ENCODE results near the gene NEUROD4. TPM values are rescaled to one million over a fixed set of nuclear protein-coding genes. Genes with fewer than 3 reads are reported as not detected.

Gene NEUROD4
- total RNA-seq, 4 donors from 2014 or later: not detected

DNA sequence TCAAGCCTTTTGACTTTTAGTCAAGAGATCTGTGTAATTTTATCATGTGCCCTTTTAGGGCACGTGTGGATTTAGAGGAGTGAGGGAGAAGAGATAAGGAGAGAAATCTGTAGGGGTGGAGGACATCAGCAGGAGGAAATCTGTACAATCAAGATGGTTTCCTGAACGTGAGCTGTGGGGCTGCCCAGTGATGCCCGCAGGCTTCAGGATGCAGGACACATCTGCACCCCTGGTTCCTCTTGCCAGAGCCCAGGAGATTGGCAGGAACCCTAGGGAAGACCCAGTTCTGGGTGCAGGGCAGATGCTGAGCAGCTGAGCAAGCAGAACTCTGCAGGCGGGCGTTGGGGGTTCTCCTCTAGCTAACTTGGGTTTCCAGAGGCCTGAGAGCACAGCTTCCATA, 23.6 kb upstream of the NEUROD4 start:
- TF ChIP-seq, protein P1, sequence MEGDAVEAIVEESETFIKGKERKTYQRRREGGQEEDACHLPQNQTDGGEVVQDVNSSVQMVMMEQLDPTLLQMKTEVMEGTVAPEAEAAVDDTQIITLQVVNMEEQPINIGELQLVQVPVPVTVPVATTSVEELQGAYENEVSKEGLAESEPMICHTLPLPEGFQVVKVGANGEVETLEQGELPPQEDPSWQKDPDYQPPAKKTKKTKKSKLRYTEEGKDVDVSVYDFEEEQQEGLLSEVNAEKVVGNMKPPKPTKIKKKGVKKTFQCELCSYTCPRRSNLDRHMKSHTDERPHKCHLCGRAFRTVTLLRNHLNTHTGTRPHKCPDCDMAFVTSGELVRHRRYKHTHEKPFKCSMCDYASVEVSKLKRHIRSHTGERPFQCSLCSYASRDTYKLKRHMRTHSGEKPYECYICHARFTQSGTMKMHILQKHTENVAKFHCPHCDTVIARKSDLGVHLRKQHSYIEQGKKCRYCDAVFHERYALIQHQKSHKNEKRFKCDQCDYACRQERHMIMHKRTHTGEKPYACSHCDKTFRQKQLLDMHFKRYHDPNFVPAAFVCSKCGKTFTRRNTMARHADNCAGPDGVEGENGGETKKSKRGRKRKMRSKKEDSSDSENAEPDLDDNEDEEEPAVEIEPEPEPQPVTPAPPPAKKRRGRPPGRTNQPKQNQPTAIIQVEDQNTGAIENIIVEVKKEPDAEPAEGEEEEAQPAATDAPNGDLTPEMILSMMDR (IDR thresholded peaks at IDR 0.05): no peak
- TF ChIP-seq EP300 (IDR thresholded peaks at IDR 0.05) (no peak), POLR2A (IDR thresholded peaks at IDR 0.05) (no peak)
- H3K9me3 ChIP-seq: no peaks in the 10 kb centered on the region
- H3K4me1 ChIP-seq: peaks cover 0 to 4% (median 0%) of the 10 kb centered on the region in 4 donors
- no peak overlapping the region for H3K4me3 ChIP-seq
- H3K27me3 ChIP-seq: no peaks in the 10 kb centered on the region
- WGBS, 2 donors: 53 to 62% methylated on average over 5 of the region's 5 CpGs
- H3K36me3 ChIP-seq: peaks cover 0 to 2% (median 0%) of the 10 kb centered on the region in 3 donors
- no peak for DNase-seq (ENCODE audit: low spot score in 2 of 2)
- H3K27ac ChIP-seq: no peak overlapping the region

DNA sequence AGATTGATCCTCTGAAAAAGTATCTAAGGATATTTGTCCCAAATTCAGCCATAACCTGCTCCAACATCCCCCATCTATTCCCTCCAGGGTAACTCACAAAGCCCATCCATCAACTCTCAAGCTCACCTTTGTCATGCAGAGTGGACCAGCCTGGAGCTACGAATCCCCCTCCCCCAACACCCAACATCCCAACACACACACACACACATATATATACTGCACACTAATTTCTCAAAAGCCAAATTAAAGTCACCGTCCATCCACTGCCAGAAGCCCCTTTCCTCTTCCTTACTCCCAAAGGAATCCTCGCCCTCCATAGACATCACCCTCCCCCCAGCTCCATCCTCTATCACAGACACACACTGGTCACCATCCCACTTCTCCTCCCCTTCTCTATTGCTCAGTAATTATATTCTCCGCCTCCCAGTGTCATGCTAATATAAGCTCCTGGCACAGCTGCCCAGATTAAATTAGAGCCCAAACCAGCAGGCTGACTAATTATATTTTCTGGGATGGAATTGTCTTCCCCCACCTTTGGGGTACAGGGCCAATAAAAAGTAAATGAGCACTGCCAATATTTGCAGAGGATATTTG, 21.7 kb upstream of the NEUROD4 start:
- H3K9me3 ChIP-seq: no peaks in the 10 kb centered on the region
- no peak overlapping the region for H3K27ac ChIP-seq
- peaks cover 0 to 3% (median 0%) of the 10 kb centered on the region in 4 donors for H3K4me1 ChIP-seq
- H3K27me3 ChIP-seq: no peaks in the 10 kb centered on the region
- H3K36me3 ChIP-seq: peaks cover 0 to 2% (median 0%) of the 10 kb centered on the region in 3 donors
- no peak for TF ChIP-seq POLR2A (IDR thresholded peaks at IDR 0.05)
- TF ChIP-seq, protein P1 (IDR thresholded peaks at IDR 0.05): no peak
- no peak for TF ChIP-seq EP300 (IDR thresholded peaks at IDR 0.05)
- 50 to 62% methylated on average over 4 of the region's 4 CpGs for WGBS, 2 donors
- H3K4me3 ChIP-seq: no peak overlapping the region
- no peak for DNase-seq (ENCODE audit: low spot score in 2 of 2)

DNA sequence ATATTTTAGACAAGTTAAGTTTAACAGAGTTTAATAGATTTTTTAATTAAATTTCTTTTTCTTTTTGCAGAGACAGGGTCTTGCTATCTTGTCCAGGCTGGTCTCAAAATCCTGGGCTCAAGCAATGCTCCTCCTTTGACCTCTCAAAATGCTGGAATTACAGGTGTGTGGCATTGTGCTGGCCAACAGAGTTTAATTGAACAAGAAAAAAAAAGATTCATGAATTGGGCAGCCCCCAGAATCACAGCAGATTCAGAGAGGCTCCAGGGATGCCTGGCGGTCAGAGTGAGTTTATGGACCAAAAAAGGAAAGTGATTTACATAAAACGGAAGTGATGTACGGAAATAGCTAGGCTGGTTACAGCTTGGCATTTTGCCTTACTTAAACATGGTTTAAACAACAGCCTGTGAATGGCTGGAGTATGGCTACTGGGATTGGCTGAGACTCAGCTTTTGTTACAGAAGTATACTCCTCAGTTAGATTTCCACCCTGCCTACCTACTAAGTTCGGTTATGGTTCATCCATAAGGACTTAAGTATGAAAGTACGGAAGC, 20.7 kb upstream of the NEUROD4 start:
- no peak for TF ChIP-seq POLR2A (IDR thresholded peaks at IDR 0.05)
- TF ChIP-seq, protein P1 (IDR thresholded peaks at IDR 0.05): no peak
- DNase-seq (ENCODE audit: low spot score in 2 of 2): no peak
- H3K4me3 ChIP-seq: no peak overlapping the region
- no peaks in the 10 kb centered on the region for H3K27me3 ChIP-seq
- no peak overlapping the region for H3K27ac ChIP-seq
- H3K9me3 ChIP-seq: no peaks in the 10 kb centered on the region
- H3K4me1 ChIP-seq: no peaks in the 10 kb centered on the region
- WGBS, 2 donors: 58 to 61% methylated on average over 5 of the region's 5 CpGs
- peaks cover 0 to 2% (median 0%) of the 10 kb centered on the region in 3 donors for H3K36me3 ChIP-seq

DNA sequence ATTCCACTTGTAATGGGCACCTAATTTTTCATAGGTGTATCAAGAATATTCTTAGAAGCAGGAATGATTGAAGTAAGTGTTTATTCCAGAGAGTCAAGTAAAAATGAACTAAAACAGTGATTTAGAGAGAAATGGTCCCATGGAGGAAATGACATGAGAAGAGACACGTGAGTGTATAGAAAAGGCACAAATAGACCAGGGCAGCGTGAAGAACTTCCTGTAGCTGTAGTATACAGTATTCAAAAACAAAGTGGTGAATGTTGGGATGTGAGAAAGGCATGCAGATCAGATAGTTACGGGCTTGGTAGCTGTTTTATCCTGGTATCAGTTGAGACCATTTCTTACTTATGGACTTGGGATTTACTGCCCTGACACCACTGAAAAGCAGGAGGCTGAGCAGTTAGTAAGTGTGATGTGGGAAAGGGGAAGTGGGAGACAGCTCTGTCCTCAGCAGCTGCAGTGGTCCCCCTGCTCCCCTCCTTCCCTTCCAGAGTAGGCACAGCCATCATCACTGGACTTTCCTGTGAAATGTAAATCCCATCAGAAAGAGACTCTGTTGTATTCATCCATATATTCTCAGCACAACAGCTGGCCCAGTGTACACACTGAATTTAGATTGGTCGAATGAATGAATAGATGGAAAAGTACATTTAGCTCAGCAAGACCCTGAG, 18.4 kb upstream of the NEUROD4 start:
- Histone ChIP-seq H3K36me3 (peaks cover 0 to 2% (median 0%) of the 10 kb centered on the region in 3 donors), H3K4me3 (no peak overlapping the region), H3K4me1 (no peaks in the 10 kb centered on the region), H3K27me3 (no peaks in the 10 kb centered on the region), H3K9me3 (peaks cover 0 to 5% (median 0%) of the 10 kb centered on the region in 4 donors), H3K27ac (no peak overlapping the region)
- TF ChIP-seq EP300 (IDR thresholded peaks at IDR 0.05): no peak
- TF ChIP-seq POLR2A (IDR thresholded peaks at IDR 0.05): no peak
- TF ChIP-seq, protein P1 (IDR thresholded peaks at IDR 0.05): no peak
- no peak for DNase-seq (ENCODE audit: low spot score in 2 of 2)
- 62 to 66% methylated on average over 4 of the region's 4 CpGs for WGBS, 2 donors

DNA sequence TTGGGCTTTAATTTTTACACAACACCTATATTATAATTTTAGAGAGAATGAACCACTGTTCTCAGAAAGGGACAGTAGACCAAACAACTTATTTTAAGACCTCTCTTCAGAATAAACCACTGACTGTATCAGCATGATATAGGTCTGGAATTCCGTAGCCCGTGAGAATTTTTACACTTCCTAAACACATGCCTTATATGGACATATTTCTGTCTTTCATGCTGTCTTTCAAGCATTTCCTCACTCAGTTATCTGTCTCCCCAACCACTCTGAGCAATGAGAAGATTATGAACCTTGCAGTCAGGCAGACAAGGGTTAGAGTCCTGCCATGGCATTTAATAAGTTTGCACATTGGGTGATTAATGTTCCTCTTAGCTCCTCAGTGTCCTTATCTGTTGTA, 17.4 kb upstream of the NEUROD4 start:
- DNase-seq (ENCODE audit: low spot score in 2 of 2): no peak
- H3K4me3 ChIP-seq: no peak overlapping the region
- no peak overlapping the region for H3K27ac ChIP-seq
- TF ChIP-seq POLR2A (IDR thresholded peaks at IDR 0.05): no peak
- TF ChIP-seq EP300 (IDR thresholded peaks at IDR 0.05): no peak
- TF ChIP-seq, protein P1 (IDR thresholded peaks at IDR 0.05): no peak
- no peaks in the 10 kb centered on the region for H3K27me3 ChIP-seq
- no peaks in the 10 kb centered on the region for H3K4me1 ChIP-seq
- H3K36me3 ChIP-seq: peaks cover 0 to 2% (median 0%) of the 10 kb centered on the region in 3 donors
- 43 to 48% methylated on average over 2 of the region's 2 CpGs for WGBS, 2 donors
- H3K9me3 ChIP-seq: peaks cover 0 to 6% (median 0%) of the 10 kb centered on the region in 4 donors

All from tibial nerve (tissue), 4 donors.